ENCODE measurements around the gene DMD. TPM values are rescaled to one million over a fixed set of nuclear protein-coding genes. Genes with fewer than 3 reads are reported as not detected.

The DMD gene
- total RNA-seq, 1 experiment from 2014 or later = 19.3 TPM

GRCh38 chrX:33160273-33160672 lies 51.1 kb downstream of the DMD start:
- no peak overlapping the region for H3K27ac Mint-ChIP-seq (ENCODE audit: low read depth, unreplicated experiment)
- BruUV-seq (replicated peaks) = no TSS peak
- no peaks in the 10 kb centered on the region for H3K9me3 Mint-ChIP-seq (ENCODE audit: unreplicated experiment)
- TF ChIP-seq, protein P1, sequence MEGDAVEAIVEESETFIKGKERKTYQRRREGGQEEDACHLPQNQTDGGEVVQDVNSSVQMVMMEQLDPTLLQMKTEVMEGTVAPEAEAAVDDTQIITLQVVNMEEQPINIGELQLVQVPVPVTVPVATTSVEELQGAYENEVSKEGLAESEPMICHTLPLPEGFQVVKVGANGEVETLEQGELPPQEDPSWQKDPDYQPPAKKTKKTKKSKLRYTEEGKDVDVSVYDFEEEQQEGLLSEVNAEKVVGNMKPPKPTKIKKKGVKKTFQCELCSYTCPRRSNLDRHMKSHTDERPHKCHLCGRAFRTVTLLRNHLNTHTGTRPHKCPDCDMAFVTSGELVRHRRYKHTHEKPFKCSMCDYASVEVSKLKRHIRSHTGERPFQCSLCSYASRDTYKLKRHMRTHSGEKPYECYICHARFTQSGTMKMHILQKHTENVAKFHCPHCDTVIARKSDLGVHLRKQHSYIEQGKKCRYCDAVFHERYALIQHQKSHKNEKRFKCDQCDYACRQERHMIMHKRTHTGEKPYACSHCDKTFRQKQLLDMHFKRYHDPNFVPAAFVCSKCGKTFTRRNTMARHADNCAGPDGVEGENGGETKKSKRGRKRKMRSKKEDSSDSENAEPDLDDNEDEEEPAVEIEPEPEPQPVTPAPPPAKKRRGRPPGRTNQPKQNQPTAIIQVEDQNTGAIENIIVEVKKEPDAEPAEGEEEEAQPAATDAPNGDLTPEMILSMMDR (IDR thresholded peaks at IDR 0.05; ENCODE audit: unreplicated experiment) = no peak
- ChIA-PET POLR2A (no interaction called here), CTCF (no interaction called here)
- intact Hi-C loops (cut with micrococcal nuclease) = no loop called here
- H3K36me3 Mint-ChIP-seq (ENCODE audit: insufficient read depth, unreplicated experiment) = no peaks in the 10 kb centered on the region
- DNase-seq (ENCODE audit: unreplicated experiment) = peak; percentile 22
- peaks cover 27% of the 10 kb centered on the region for H3K27me3 Mint-ChIP-seq (ENCODE audit: insufficient read depth, unreplicated experiment)
- no peak overlapping the region for H3K4me3 Mint-ChIP-seq (ENCODE audit: unreplicated experiment)
- H3K4me1 Mint-ChIP-seq (ENCODE audit: insufficient read depth, unreplicated experiment) = no peaks in the 10 kb centered on the region

DNA sequence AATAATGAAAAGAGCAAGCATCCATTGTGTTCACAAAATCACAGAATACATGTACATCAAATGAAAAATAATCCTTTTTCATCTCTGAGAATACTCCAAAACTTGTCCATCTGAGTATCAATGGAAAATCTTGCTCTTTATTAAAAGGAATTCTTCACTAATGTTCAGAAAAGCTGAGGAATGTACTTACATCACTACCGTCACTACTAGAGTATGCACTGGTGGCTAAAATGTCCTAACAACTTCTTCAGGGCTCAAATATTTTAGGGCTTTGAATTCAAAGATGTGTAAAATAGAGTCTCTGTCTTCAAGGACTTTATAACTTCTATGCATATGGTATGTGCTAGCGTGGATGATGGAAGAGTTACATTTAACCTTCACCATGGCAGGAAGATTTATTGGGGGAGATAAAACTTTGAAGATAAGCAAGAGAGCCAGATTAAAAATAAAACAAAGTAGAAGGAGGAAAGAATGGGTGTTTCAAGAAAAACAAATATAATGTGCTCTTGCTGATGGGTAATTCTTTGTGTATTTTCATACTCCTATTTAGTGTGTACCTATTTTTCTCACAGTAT lies 55.1 kb downstream of the DMD start:
- no TSS peak for BruUV-seq (replicated peaks)
- H3K36me3 Mint-ChIP-seq (ENCODE audit: insufficient read depth, unreplicated experiment) = no peaks in the 10 kb centered on the region
- DNase-seq (ENCODE audit: unreplicated experiment) = no peak
- no peaks in the 10 kb centered on the region for H3K9me3 Mint-ChIP-seq (ENCODE audit: unreplicated experiment)
- H3K4me1 Mint-ChIP-seq (ENCODE audit: insufficient read depth, unreplicated experiment) = no peaks in the 10 kb centered on the region
- POLR2A ChIA-PET = no interaction called here
- CTCF ChIA-PET = no interaction called here
- TF ChIP-seq, protein P1 (IDR thresholded peaks at IDR 0.05; ENCODE audit: unreplicated experiment) = no peak
- no peak overlapping the region for H3K27ac Mint-ChIP-seq (ENCODE audit: low read depth, unreplicated experiment)
- H3K27me3 Mint-ChIP-seq (ENCODE audit: insufficient read depth, unreplicated experiment) = peaks cover under 1% of the 10 kb centered on the region
- no peak overlapping the region for H3K4me3 Mint-ChIP-seq (ENCODE audit: unreplicated experiment)
- intact Hi-C loops (cut with micrococcal nuclease) = no loop called here

- Mint-ChIP-seq H3K27me3 (ENCODE audit: insufficient read depth, unreplicated experiment) (peaks cover 22% of the 10 kb centered on the region), H3K36me3 (ENCODE audit: insufficient read depth, unreplicated experiment) (no peaks in the 10 kb centered on the region), H3K4me1 (ENCODE audit: insufficient read depth, unreplicated experiment) (no peaks in the 10 kb centered on the region), H3K4me3 (ENCODE audit: unreplicated experiment) (no peak overlapping the region), H3K9me3 (ENCODE audit: unreplicated experiment) (no peaks in the 10 kb centered on the region), H3K27ac (ENCODE audit: low read depth, unreplicated experiment) (no peak overlapping the region)
- CTCF ChIA-PET = interaction anchor here (0.6 to 1.2 kb wide), 3 partner anchors 8 to 41 kb away, joined by 3 read pairs; no protein-coding TSS in a partner anchor
- intact Hi-C loops (cut with micrococcal nuclease) = no loop called here
- TF ChIP-seq, protein P1 (IDR thresholded peaks at IDR 0.05; ENCODE audit: unreplicated experiment) = no peak
- BruUV-seq (replicated peaks) = no TSS peak
- DNase-seq (ENCODE audit: unreplicated experiment) = no peak
- POLR2A ChIA-PET = no interaction called here
Observed at GRCh38 chrX:33149580-33149979, 61.8 kb downstream of the DMD start.

- TF ChIP-seq, protein P1 (IDR thresholded peaks at IDR 0.05; ENCODE audit: unreplicated experiment) = no peak
- no TSS peak for BruUV-seq (replicated peaks)
- no peaks in the 10 kb centered on the region for H3K4me1 Mint-ChIP-seq (ENCODE audit: insufficient read depth, unreplicated experiment)
- H3K36me3 Mint-ChIP-seq (ENCODE audit: insufficient read depth, unreplicated experiment) = no peaks in the 10 kb centered on the region
- DNase-seq (ENCODE audit: unreplicated experiment) = no peak
- peaks cover 22% of the 10 kb centered on the region for H3K27me3 Mint-ChIP-seq (ENCODE audit: insufficient read depth, unreplicated experiment)
- ChIA-PET CTCF (interaction anchor here (0.7 to 1.2 kb wide), 2 partner anchors 9 to 41 kb away, joined by 3 read pairs; no protein-coding TSS in a partner anchor), POLR2A (no interaction called here)
- intact Hi-C loops (cut with micrococcal nuclease) = no loop called here
- H3K4me3 Mint-ChIP-seq (ENCODE audit: unreplicated experiment) = no peak overlapping the region
- no peaks in the 10 kb centered on the region for H3K9me3 Mint-ChIP-seq (ENCODE audit: unreplicated experiment)
- H3K27ac Mint-ChIP-seq (ENCODE audit: low read depth, unreplicated experiment) = no peak overlapping the region
Observed at GRCh38 chrX:33149085-33149484, 62.3 kb downstream of the DMD start.

Measured in MCF 10A (cell line).